K562 (cell line): Measurements from ENCODE around the gene AGPAT4. TPM values are rescaled to one million over a fixed set of nuclear protein-coding genes. Genes with fewer than 3 reads are reported as not detected.

Experiments used
- ATAC-seq: fragments of 200-7000 bp; cut with Tn5 transposase; 3 replicates; pipeline ENCODE4 v1.9.1; 2020; ENCODE audit warnings: moderate library complexity
- BruUV-seq: library from RNA; stranded (reverse); fragments of 400-500 nt; replicated peaks from 2 replicates; lab custom pipeline; 2021; lab: Mats Ljungman, UMichigan
- CTCF ChIA-PET: fragments of 300-600 bp; formaldehyde crosslinking; extraction: SDS; loops from one replicate; lab custom pipeline; 2021; ENCODE audit warnings: low intra/inter-chr PET ratio; lab: Yijun Ruan, JAX
- POLR2A ChIA-PET: fragments of 300-600, 350-650 bp; sonication (Branson Sonifier 250); formaldehyde crosslinking; extraction: SDS; loops from one replicate; lab custom pipeline; 2021; ENCODE audit warnings: antibody characterized with exemption, inconsistent platforms; lab: Yijun Ruan, JAX
- DNase-seq, 4 experiments: peaks; one replicate each; pipeline versions ENCODE4 v3.0.0 to v3.0.0-alpha.2; 2011 to 2018; ENCODE audit warnings: low spot score in 3 of 4, mixed read lengths in 3 of 4; ENCODE audit errors: extremely low read depth in 1 of 4
- FAIRE-seq: peaks from 2 replicates; lab custom pipeline; 2011; peaks lifted over from hg19 to GRCh38; lab: Jason Lieb, UNC
- H2AFZ ChIP-seq: 2 replicates; pipeline ENCODE4 v1.6.0; 2011; ENCODE audit warnings: low read depth, low read length, control low read depth, inconsistent platforms
- H3K27ac ChIP-seq: fragments of 200-600 bp; 3 replicates; pipeline ENCODE4 v1.8.0; 2011; ENCODE audit warnings: low read depth, mild to moderate bottlenecking, control low read depth, inconsistent platforms, low read length, moderate library complexity, mixed read lengths; ENCODE audit errors: extremely low read depth
- H3K27me3 ChIP-seq, 2 experiments: fragments of 300-600 bp in 1 of 2; 2 replicates in 1 of 2; 3 replicates in 1 of 2; pipeline versions ENCODE4 v1.6.0 to v1.8.0; 2011; ENCODE audit warnings: inconsistent platforms in 2 of 2, low read length in 2 of 2, mild to moderate bottlenecking in 1 of 2, mixed read lengths in 1 of 2, moderate library complexity in 1 of 2; ENCODE audit not compliant: control insufficient read depth in 2 of 2, insufficient read depth in 2 of 2
- H3K36me3 ChIP-seq: fragments of 300-600 bp; 3 replicates; pipeline ENCODE4 v1.8.0; 2011; ENCODE audit warnings: mild to moderate bottlenecking, low read length, inconsistent platforms; ENCODE audit not compliant: control insufficient read depth, insufficient read depth
- H3K4me1 ChIP-seq, 2 experiments: fragments of 200-600 bp in 1 of 2; replicated peaks in 1 of 2; 2 replicates in 1 of 2; 3 replicates in 1 of 2; pipeline versions ENCODE4 v1.5.1 to v1.8.0; 2011; ENCODE audit warnings: inconsistent platforms in 2 of 2, low read length in 2 of 2, mild to moderate bottlenecking in 1 of 2, mixed read lengths in 1 of 2, moderate library complexity in 1 of 2; ENCODE audit not compliant: control insufficient read depth in 2 of 2, insufficient read depth in 2 of 2
- H3K4me2 ChIP-seq: 2 replicates; pipeline ENCODE4 v1.6.1; 2011; ENCODE audit warnings: low read length, control low read depth, inconsistent platforms, mixed read lengths; ENCODE audit not compliant: insufficient read depth
- H3K4me3 ChIP-seq: fragments of 200-600 bp; sonication (generic), shearing (Covaris generic); 2 replicates; pipeline ENCODE4 v1.5.1; 2016; ENCODE audit warnings: control low read depth, inconsistent platforms
- H3K79me2 ChIP-seq: fragments of 200-600 bp; 3 replicates; pipeline ENCODE4 v1.8.0; 2011; ENCODE audit warnings: low read length, inconsistent platforms; ENCODE audit not compliant: control insufficient read depth, insufficient read depth
- H3K9ac ChIP-seq, 2 experiments: 2 replicates each; pipeline versions ENCODE4 v1.6.0 to v1.6.1; 2011; ENCODE audit warnings: low read depth in 2 of 2, low read length in 2 of 2, control low read depth in 1 of 2, inconsistent platforms in 1 of 2, mild to moderate bottlenecking in 1 of 2, mixed read lengths in 1 of 2; ENCODE audit not compliant: insufficient read depth in 1 of 2
- H3K9me1 ChIP-seq: one replicate; pipeline ENCODE4 v1.6.0; 2011; ENCODE audit warnings: inconsistent platforms, mild to moderate bottlenecking, low read length, moderate library complexity; ENCODE audit not compliant: control insufficient read depth, insufficient read depth
- H3K9me3 ChIP-seq: replicated peaks from 2 replicates; pipeline ENCODE4 v1.5.1; 2011; ENCODE audit warnings: low read depth, low read length, inconsistent platforms; ENCODE audit not compliant: control insufficient read depth, insufficient read depth
- H4K20me1 ChIP-seq: replicated peaks from 2 replicates; pipeline ENCODE4 v1.6.1; 2011; ENCODE audit warnings: low read length, inconsistent platforms, mixed read lengths; ENCODE audit not compliant: control insufficient read depth, insufficient read depth
- EWSR1 ChIP-seq: fragments of 450-650 bp; IDR thresholded peaks from 2 replicates; pipeline ENCODE4 v1.6.1; 2018; ENCODE audit warnings: borderline replicate concordance, mild to moderate bottlenecking, low read depth, moderate library complexity; ENCODE audit not compliant: partially characterized antibody
- NR1H2 ChIP-seq: sonication (generic); formaldehyde crosslinking; IDR thresholded peaks from 2 replicates; pipeline ENCODE4 v1.4.0; 2020; ENCODE audit warnings: mild to moderate bottlenecking, missing genetic modification reagents
- POLR3A ChIP-seq: IDR thresholded peaks from 2 replicates; pipeline ENCODE4 v1.6.1; 2011; ENCODE audit warnings: borderline replicate concordance, mild to moderate bottlenecking, moderate library complexity; ENCODE audit not compliant: insufficient read length, insufficient read depth; ENCODE audit errors: extremely low read depth
- SETDB1 ChIP-seq: IDR thresholded peaks from one replicate; pipeline ENCODE4 v1.6.1; 2012; ENCODE audit warnings: low read length, control low read depth, inconsistent platforms
- WGBS: fragments of 100-300 bp; shearing (Covaris generic); methylation state at CpG from one replicate; pipeline ENCODE4 v1.1.6; 2016; ENCODE audit warnings: low coverage, mixed read lengths; ENCODE audit not compliant: insufficient coverage; ENCODE audit errors: missing lambda C conversion rate; 5-methylcytosine and 5-hydroxymethylcytosine counted together
- in situ Hi-C: fragments of 300-500 bp; cut with MboI; formaldehyde crosslinking; loops from 4 replicates; pipeline ENCODE4 v1.15.0; 2018; ENCODE audit warnings: inconsistent platforms, mixed read lengths
- intact Hi-C: fragments of 100-400 bp; cut with micrococcal nuclease; formaldehyde crosslinking; loops from 2 replicates; pipeline ENCODE4 v1.14.2; 2022
- polyA plus RNA-seq, 8 experiments: library from polyadenylated mRNA; depleted of rRNA in 4 of 8; stranded (reverse) in 5 of 8; unstranded in 3 of 8; fragments of >200 nt; fragmentation: Nextera tagmentation in 2 of 8; fragmentation: Illumina TruSeq in 1 of 8; extraction: Ambion mirVana in 2 of 8; extraction: Trizol in 1 of 8; gene quantifications; 2 replicates each; pipeline versions ENCODE4 v1.2.1 to v1.2.3, GENCODE V29; 2011 to 2014; ENCODE audit warnings: inconsistent platforms in 1 of 8, missing spikeins in 1 of 8
- total RNA-seq, 7 experiments: library from RNA; depleted of rRNA in 6 of 7; stranded (reverse); fragments of >200 nt in 6 of 7; fragmentation: Illumina TruSeq in 2 of 7; extraction: Trizol in 2 of 7; gene quantifications; 2 replicates each; pipeline versions ENCODE4 v1.2.1 to v1.2.3, GENCODE V29; 2011 to 2021; ENCODE audit warnings: low replicate concordance in 1 of 7
- TF ChIP-seq, protein P1 (sequence below): sonication (generic); formaldehyde crosslinking; IDR thresholded peaks from 2 replicates; pipeline ENCODE4 v1.5.0; 2020; ENCODE audit warnings: missing genetic modification reagents

AGPAT4 gene
- total and polyA plus RNA-seq, 9 of the 15 experiments (the other 6 are each of a cell fraction or from before 2014, with no cell fraction given): 2.2 to 15.0 (median 5.7) TPM

- Histone ChIP-seq H3K4me1 (peaks cover 8 to 11% of the 10 kb centered on the region in 2 experiments; a peak in 4 of 5 replicates), H3K4me2 (no peak overlapping the region), H4K20me1 (no peaks in the 10 kb centered on the region), H3K4me3 (no peak overlapping the region), H3K9me1 (no peaks in the 10 kb centered on the region), H3K27me3 (peaks cover 0 to 17% of the 10 kb centered on the region in 2 experiments; a peak in 1 of 5 replicates), H3K27ac (no peak overlapping the region)
- no TSS peak for BruUV-seq
- POLR2A ChIA-PET: interaction anchor here (1.3 kb wide), 1 partner anchor 14 kb away, joined by 4 read pairs; no protein-coding TSS in a partner anchor
- intact Hi-C loops: no loop called here
- FAIRE-seq (no peak), DNase-seq (no peak), ATAC-seq (no peak)
- in situ Hi-C loops: no loop called here
- TF ChIP-seq POLR3A: no peak
- TF ChIP-seq, protein P1, sequence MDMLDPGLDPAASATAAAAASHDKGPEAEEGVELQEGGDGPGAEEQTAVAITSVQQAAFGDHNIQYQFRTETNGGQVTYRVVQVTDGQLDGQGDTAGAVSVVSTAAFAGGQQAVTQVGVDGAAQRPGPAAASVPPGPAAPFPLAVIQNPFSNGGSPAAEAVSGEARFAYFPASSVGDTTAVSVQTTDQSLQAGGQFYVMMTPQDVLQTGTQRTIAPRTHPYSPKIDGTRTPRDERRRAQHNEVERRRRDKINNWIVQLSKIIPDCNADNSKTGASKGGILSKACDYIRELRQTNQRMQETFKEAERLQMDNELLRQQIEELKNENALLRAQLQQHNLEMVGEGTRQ (CRISPR knock-in tag): no peak
- TF ChIP-seq EWSR1: no peak
- TF ChIP-seq NR1H2 (CRISPR knock-in tag): no peak
- no peak for TF ChIP-seq SETDB1
- TF ChIP-seq, all 486 proteins: peak for 0
- Histone ChIP-seq H3K79me2 (no peaks in the 10 kb centered on the region), H3K9me3 (no peaks in the 10 kb centered on the region), H2AFZ (no peak overlapping the region), H3K9ac (no peak overlapping the region), H3K36me3 (peaks cover 2% of the 10 kb centered on the region; the same call in 2 of the 3 replicates)
- CTCF ChIA-PET: no interaction called here
- WGBS: 44% methylated on average over 9 of the region's 9 CpGs
These were observed 109.7 kb downstream of the AGPAT4 start for GRCh38 chr6:161164182-161164625.
